ENCODE data around the gene BTN1A1. TPM values are rescaled to one million over a fixed set of nuclear protein-coding genes. Genes with fewer than 3 reads are reported as not detected.
A peak's percentile ranks its signal among the peaks of the same experiment; 100 is the strongest.

Gene BTN1A1
- total and polyA plus RNA-seq, 9 of the 15 experiments (the other 6 are each of a cell fraction or from before 2014, with no cell fraction given): 0.01 to 0.15 (median 0.06) TPM; not detected in 4

DNA sequence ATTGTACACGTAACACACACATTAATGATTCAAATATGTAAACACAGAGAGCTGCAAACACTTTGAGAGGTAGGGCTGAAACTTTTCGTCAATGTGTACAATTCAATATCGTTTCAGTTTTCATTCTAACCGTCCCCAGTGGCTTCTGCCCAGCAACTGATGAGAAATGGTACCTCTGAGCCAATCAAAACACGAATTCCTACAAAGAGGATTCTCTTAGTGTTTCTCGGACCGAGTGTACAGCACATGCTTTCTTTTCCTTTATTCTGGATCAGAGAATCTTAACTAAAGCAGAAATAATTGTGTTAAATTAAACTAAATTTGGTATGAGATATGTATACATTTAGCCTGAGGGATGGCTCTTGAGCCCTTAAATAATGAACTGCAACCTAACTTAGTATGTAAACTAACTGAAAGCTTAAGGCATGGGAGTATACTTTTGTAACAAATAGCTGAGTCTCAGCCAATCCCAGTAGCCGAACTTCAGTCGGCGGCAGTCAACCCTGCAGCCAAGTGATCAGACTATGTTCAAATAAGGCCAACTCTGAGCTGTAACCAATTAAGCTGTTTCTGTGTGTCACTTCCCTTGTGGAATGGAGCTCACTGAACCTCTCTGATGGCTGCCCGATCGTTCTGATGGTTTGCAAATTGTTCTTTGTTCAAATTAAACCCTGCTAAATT is 26.2 kb upstream of the BTN1A1 start (continued):
- TF ChIP-seq MAFF (IDR thresholded peaks at IDR 0.05; ENCODE audit: low read length) (no peak), NELFE (IDR thresholded peaks at IDR 0.05; ENCODE audit: insufficient read depth, insufficient read length) (no peak), ZNF146 (CRISPR knock-in tag; IDR thresholded peaks at IDR 0.05; ENCODE audit: unreplicated experiment) (no peak), TEAD4 (IDR thresholded peaks at IDR 0.05; ENCODE audit: low read length) (no peak), TEAD4 (CRISPR knock-in tag; IDR thresholded peaks at IDR 0.05; ENCODE audit: borderline replicate concordance) (no peak), TCF7L2 (IDR thresholded peaks at IDR 0.05; ENCODE audit: low read depth, low read length) (no peak), LCOR (CRISPR knock-in tag; IDR thresholded peaks at IDR 0.05) (0 out of 2 replicates have a peak, but pooled peaks have one; percentile 72), GTF2E2 (tag; IDR thresholded peaks at IDR 0.05) (peak; percentile 61; the same call in 1 of the 2 replicates), XRCC4 (IDR thresholded peaks at IDR 0.05; ENCODE audit: extremely low read depth, insufficient read depth, insufficient read length) (no peak), TAF1 (IDR thresholded peaks at IDR 0.05; ENCODE audit: control insufficient read depth, extremely low read depth, insufficient read depth, low read length, severe bottlenecking) (no peak), PHTF2 (CRISPR knock-in tag; IDR thresholded peaks at IDR 0.05) (no peak), TAL1 (IDR thresholded peaks at IDR 0.05) (no peak), HDAC6 (IDR thresholded peaks at IDR 0.05; ENCODE audit: low read depth, low read length) (no peak), HSF4 (CRISPR knock-in tag; IDR thresholded peaks at IDR 0.05; ENCODE audit: borderline replicate concordance) (no peak), ZNF282 (CRISPR knock-in tag; IDR thresholded peaks at IDR 0.05) (no peak), PHF8 (IDR thresholded peaks at IDR 0.05; ENCODE audit: borderline replicate concordance, low read length) (peak; percentile 37; the same call in 1 of the 2 replicates), ZFP36 (IDR thresholded peaks at IDR 0.05; ENCODE audit: low read depth, low read length, partially characterized antibody) (peak; percentile 31), CBX2 (IDR thresholded peaks at IDR 0.05; ENCODE audit: insufficient read depth, low read length, poor library complexity, severe bottlenecking) (no peak)
- TF ChIP-seq, protein P1, sequence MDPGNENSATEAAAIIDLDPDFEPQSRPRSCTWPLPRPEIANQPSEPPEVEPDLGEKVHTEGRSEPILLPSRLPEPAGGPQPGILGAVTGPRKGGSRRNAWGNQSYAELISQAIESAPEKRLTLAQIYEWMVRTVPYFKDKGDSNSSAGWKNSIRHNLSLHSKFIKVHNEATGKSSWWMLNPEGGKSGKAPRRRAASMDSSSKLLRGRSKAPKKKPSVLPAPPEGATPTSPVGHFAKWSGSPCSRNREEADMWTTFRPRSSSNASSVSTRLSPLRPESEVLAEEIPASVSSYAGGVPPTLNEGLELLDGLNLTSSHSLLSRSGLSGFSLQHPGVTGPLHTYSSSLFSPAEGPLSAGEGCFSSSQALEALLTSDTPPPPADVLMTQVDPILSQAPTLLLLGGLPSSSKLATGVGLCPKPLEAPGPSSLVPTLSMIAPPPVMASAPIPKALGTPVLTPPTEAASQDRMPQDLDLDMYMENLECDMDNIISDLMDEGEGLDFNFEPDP (CRISPR knock-in tag; IDR thresholded peaks at IDR 0.05): no peak
- TF ChIP-seq, protein P2, sequence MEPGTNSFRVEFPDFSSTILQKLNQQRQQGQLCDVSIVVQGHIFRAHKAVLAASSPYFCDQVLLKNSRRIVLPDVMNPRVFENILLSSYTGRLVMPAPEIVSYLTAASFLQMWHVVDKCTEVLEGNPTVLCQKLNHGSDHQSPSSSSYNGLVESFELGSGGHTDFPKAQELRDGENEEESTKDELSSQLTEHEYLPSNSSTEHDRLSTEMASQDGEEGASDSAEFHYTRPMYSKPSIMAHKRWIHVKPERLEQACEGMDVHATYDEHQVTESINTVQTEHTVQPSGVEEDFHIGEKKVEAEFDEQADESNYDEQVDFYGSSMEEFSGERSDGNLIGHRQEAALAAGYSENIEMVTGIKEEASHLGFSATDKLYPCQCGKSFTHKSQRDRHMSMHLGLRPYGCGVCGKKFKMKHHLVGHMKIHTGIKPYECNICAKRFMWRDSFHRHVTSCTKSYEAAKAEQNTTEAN (CRISPR knock-in tag; IDR thresholded peaks at IDR 0.05): no peak
- TF ChIP-seq, protein P3, sequence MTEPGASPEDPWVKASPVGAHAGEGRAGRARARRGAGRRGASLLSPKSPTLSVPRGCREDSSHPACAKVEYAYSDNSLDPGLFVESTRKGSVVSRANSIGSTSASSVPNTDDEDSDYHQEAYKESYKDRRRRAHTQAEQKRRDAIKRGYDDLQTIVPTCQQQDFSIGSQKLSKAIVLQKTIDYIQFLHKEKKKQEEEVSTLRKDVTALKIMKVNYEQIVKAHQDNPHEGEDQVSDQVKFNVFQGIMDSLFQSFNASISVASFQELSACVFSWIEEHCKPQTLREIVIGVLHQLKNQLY (CRISPR knock-in tag; conservative IDR thresholded peaks at IDR 0.05): no peak
- TF ChIP-seq, protein P4, sequence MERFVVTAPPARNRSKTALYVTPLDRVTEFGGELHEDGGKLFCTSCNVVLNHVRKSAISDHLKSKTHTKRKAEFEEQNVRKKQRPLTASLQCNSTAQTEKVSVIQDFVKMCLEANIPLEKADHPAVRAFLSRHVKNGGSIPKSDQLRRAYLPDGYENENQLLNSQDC (CRISPR knock-in tag; IDR thresholded peaks at IDR 0.05): no peak
